Osteocyte (in vitro differentiated cells): Measurements from ENCODE around the gene BMP5. TPM values are rescaled to one million over a fixed set of nuclear protein-coding genes. Genes with fewer than 3 reads are reported as not detected.

ENCODE experiments used
- DNase-seq: peaks from one replicate; pipeline ENCODE4 v3.0.0; 2021; ENCODE audit warnings: mixed read lengths; ENCODE audit not compliant: unreplicated experiment; ENCODE audit errors: extremely low spot score
- H3K27ac Mint-ChIP-seq: one replicate; pipeline ENCODE4 v1.8.0; 2021; ENCODE audit warnings: mild to moderate bottlenecking, mixed read lengths; ENCODE audit not compliant: unreplicated experiment
- H3K27me3 Mint-ChIP-seq: one replicate; pipeline ENCODE4 v1.8.0; 2021; ENCODE audit warnings: mixed read lengths; ENCODE audit not compliant: unreplicated experiment
- H3K36me3 Mint-ChIP-seq: one replicate; pipeline ENCODE4 v1.8.0; 2021; ENCODE audit warnings: mixed read lengths; ENCODE audit not compliant: unreplicated experiment
- H3K4me1 Mint-ChIP-seq: one replicate; pipeline ENCODE4 v1.8.0; 2021; ENCODE audit warnings: mixed read lengths; ENCODE audit not compliant: unreplicated experiment
- H3K4me3 Mint-ChIP-seq: one replicate; pipeline ENCODE4 v1.8.0; 2021; ENCODE audit warnings: mild to moderate bottlenecking, moderate library complexity, mixed read lengths; ENCODE audit not compliant: unreplicated experiment
- H3K9me3 Mint-ChIP-seq: one replicate; pipeline ENCODE4 v1.8.0; 2021; ENCODE audit warnings: mixed read lengths; ENCODE audit not compliant: unreplicated experiment
- CTCF ChIP-seq: fragments of 200-600 bp; sonication (generic); IDR thresholded peaks from 2 replicates; pipeline ENCODE4 v1.5.0; 2021; ENCODE audit warnings: antibody characterized with exemption, mild to moderate bottlenecking, moderate library complexity
- total RNA-seq: library from RNA; stranded (reverse); gene quantifications from 2 replicates; pipeline ENCODE4 v1.2.1, GENCODE V29; 2021

The BMP5 gene
- total RNA-seq, 1 donor from 2014 or later: not detected

DNA sequence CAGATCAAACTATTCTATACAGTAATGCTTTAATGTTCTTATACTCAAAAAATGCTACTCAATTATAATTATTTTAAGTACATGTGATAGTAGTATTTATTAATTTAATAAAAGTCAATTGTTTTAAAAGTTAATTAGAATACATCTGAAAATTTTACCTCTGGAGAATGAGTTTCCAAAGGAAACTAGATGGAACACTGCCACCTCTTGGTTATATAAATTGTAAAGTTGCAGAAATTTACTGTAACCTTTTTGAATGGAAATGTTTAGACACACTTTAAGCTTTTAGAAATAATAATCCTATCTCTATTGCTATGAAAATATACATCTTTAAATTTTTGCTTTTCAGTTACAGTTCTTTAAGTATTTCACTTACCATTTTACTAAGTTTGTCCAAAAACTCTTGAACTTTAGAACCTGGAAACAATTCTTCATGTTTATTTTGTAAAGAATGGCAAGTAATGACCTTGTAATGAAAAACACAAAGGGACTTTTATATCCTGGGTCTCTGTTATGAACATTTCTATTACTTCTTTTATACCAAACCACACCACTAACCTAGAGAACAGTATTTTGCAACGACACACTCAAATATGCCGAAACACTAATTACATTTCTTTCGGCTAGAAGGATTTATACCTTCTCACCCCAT is 10.9 kb upstream of the BMP5 start:
- Mint-ChIP-seq H3K27me3 (no peaks in the 10 kb centered on the region), H3K4me1 (peaks cover 11% of the 10 kb centered on the region), H3K27ac (no peak overlapping the region), H3K36me3 (no peaks in the 10 kb centered on the region), H3K9me3 (no peaks in the 10 kb centered on the region), H3K4me3 (no peak overlapping the region)
- peak; percentile 72 for TF ChIP-seq CTCF
- DNase-seq: no peak

- no peaks in the 10 kb centered on the region for H3K9me3 Mint-ChIP-seq
- H3K4me1 Mint-ChIP-seq: peaks cover 11% of the 10 kb centered on the region
- TF ChIP-seq CTCF: no peak
- H3K27me3 Mint-ChIP-seq: peaks cover 5% of the 10 kb centered on the region
- H3K4me3 Mint-ChIP-seq: no peak overlapping the region
- no peak overlapping the region for H3K27ac Mint-ChIP-seq
- no peak for DNase-seq
- H3K36me3 Mint-ChIP-seq: no peaks in the 10 kb centered on the region
Measured at GRCh38 chr6:55882718-55883569, 7.6 kb upstream of the BMP5 start.

DNA sequence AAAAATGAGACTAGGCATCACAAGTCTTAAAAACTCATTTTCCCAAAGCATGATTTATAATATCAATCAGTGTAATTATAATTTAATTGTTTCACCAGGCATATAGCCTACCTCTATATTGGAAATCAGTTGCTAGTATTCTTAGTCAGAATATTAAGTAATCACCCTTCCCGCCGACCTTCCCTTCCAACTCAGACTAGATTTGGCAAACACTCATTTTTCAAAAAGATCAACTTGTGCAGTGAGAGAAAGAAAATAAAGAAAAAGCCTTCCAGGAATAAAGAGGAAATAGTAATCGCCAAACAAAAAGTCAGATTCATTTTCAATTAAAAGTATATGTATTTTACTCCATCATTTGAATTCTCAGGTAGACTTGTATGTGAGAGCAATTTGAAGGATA is 1.9 kb upstream of the BMP5 start:
- DNase-seq: no peak
- no peaks in the 10 kb centered on the region for H3K36me3 Mint-ChIP-seq
- no peak overlapping the region for H3K27ac Mint-ChIP-seq
- no peak overlapping the region for H3K4me3 Mint-ChIP-seq
- peaks cover 9% of the 10 kb centered on the region for H3K27me3 Mint-ChIP-seq
- no peaks in the 10 kb centered on the region for H3K9me3 Mint-ChIP-seq
- no peak for TF ChIP-seq CTCF
- H3K4me1 Mint-ChIP-seq: peaks cover 4% of the 10 kb centered on the region

GRCh38 chr6:55874316-55874715 is 1.1 kb downstream of the BMP5 start:
- TF ChIP-seq CTCF: no peak
- no peak for DNase-seq
- H3K27me3 Mint-ChIP-seq: peaks cover 9% of the 10 kb centered on the region
- no peaks in the 10 kb centered on the region for H3K9me3 Mint-ChIP-seq
- H3K27ac Mint-ChIP-seq: no peak overlapping the region
- no peaks in the 10 kb centered on the region for H3K36me3 Mint-ChIP-seq
- no peak overlapping the region for H3K4me3 Mint-ChIP-seq
- H3K4me1 Mint-ChIP-seq: peaks cover 11% of the 10 kb centered on the region

GRCh38 chr6:55872866-55873265 is 2.5 kb downstream of the BMP5 start:
- Mint-ChIP-seq H3K27me3 (peaks cover 3% of the 10 kb centered on the region), H3K4me1 (peaks cover 18% of the 10 kb centered on the region), H3K27ac (no peak overlapping the region), H3K9me3 (no peaks in the 10 kb centered on the region), H3K36me3 (no peaks in the 10 kb centered on the region), H3K4me3 (no peak overlapping the region)
- no peak for DNase-seq
- TF ChIP-seq CTCF: no peak
